ENCODE measurements around the gene VPS13A.

The VPS13A gene

DNA sequence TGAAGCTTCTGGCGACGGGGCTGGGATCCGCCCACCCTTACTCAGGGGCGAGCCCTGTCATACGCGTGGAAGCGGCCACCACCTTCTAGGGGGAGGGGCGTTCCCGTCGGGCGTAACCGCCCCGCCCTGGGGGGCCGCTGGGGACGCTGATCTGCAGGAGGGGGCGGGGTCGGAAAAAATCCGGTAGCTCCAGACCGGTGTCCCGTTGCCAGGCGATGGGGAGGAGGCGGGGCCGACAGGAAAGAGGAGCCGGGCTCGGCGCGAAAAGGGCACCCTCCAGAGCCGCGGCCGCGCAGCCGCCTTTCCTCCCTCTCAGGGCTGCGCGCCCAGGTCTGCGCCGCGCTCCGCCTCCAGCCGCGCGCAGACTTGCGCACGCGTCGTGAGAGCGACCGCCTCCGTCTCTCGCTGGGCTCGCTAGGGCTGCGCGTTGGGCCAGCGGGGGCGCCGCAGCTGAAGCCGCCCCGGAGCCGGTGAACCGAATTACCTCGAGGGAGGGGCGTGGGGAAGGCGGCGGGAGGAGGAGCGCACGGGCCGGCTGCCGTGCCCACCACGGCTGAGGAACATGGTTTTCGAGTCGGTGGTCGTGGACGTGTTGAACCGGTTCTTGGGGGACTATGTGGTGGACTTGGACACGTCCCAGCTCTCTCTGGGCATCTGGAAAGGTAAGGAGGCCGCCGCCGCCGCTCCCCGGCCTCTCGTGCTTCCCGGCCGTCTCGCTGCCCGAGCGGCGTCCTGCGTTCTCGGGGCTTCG, at the start of gene VPS13A:
TSS of gene VPS13A (plus strand) at position 392 of the 751 bp plus-strand sequence. CDS start at position 563, 171 bp downstream.
- Histone ChIP-seq H3K9me3 (ENCODE audit: control insufficient read depth in 5 of 5, low read length in 5 of 5) (no peaks in the 10 kb centered on the region), H3K27ac (ENCODE audit: low read depth, low read length) (peak within 1 kb of the TSS; percentile 56), H3K4me1 (ENCODE audit: control insufficient read depth in 5 of 5, insufficient read depth in 5 of 5, low read length in 5 of 5) (peaks cover 0 to 26% (median 22%) of the 10 kb centered on the region in 5 donors), H3K9ac (ENCODE audit: low read length in 5 of 5) (peak within 1 kb of the TSS; percentile 64 to 91 (median 81)), H3K36me3 (ENCODE audit: control insufficient read depth in 5 of 5, insufficient read depth in 5 of 5, low read length in 5 of 5) (no peaks in the 10 kb centered on the region), H3K4me3 (ENCODE audit: low read depth in 1 of 5, low read length in 5 of 5) (peak within 1 kb of the TSS; percentile 83 to 94 (median 92)), H3K27me3 (ENCODE audit: control insufficient read depth in 5 of 5, insufficient read depth in 4 of 5, low read length in 5 of 5) (no peaks in the 10 kb centered on the region)

DNA sequence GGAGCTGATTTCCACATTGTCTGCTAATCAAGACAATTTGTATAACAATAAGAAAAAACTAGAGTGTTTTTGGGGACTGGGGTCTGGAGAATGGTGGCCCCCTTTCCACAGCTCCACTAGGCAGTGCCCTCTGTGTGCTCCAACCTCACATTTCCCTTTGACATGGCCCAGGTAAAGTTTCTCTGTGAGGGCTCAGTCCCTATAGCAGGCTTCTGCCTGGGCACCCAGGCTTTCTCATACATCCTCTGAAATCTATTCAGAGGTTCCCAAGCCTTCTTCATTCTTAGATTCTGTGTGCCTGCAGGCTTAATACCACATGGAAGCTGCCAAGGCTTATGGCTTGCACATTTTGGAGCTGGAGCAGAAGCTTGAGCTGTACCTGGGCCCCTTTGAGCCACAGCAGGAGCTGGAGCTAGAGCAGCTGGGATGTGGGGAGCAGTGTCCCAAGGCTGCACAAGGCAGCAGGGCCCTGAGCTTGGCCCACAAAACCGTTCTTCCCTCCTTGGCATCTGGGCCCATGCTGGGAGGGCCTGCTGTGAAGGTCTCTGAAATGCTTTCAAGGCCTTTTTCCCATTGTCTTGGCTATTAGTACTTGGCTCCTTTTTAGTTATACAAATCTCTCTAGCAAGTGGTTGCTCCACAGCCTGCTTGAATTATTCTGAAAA, 49.1 kb upstream of the VPS13A start:
- no peak overlapping the region for H3K27ac ChIP-seq (ENCODE audit: low read depth, low read length)
- no peak overlapping the region for H3K9ac ChIP-seq (ENCODE audit: low read length in 5 of 5)
- peaks cover 0 to 3% (median 0%) of the 10 kb centered on the region in 5 donors for H3K27me3 ChIP-seq (ENCODE audit: control insufficient read depth in 5 of 5, insufficient read depth in 4 of 5, low read length in 5 of 5)
- H3K4me1 ChIP-seq (ENCODE audit: control insufficient read depth in 5 of 5, insufficient read depth in 5 of 5, low read length in 5 of 5): no peaks in the 10 kb centered on the region
- H3K36me3 ChIP-seq (ENCODE audit: control insufficient read depth in 5 of 5, insufficient read depth in 5 of 5, low read length in 5 of 5): no peaks in the 10 kb centered on the region
- H3K9me3 ChIP-seq (ENCODE audit: control insufficient read depth in 5 of 5, low read length in 5 of 5): peaks cover 0 to 4% (median 0%) of the 10 kb centered on the region in 5 donors
- H3K4me3 ChIP-seq (ENCODE audit: low read depth in 1 of 5, low read length in 5 of 5): no peak overlapping the region

DNA sequence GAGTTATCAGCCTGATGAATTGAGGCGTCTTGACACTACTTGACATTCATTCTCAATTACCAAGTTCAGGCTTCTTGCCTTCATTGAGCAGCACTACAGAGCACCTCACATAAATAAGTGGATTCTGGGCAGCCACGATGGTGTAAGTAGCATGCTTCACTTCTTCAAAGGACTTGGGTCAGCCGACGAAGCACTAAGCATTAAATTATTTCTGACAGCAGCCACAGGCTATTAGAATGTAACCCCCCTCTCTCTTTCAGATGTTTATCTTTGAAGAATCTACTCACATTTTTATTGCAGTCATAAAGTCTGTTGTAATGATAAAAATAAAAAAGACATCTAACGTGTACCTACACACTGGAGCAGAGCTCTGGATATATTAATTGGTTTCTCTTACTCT, 45.9 kb upstream of the VPS13A start:
- no peaks in the 10 kb centered on the region for H3K4me1 ChIP-seq (ENCODE audit: control insufficient read depth in 5 of 5, insufficient read depth in 5 of 5, low read length in 5 of 5)

DNA sequence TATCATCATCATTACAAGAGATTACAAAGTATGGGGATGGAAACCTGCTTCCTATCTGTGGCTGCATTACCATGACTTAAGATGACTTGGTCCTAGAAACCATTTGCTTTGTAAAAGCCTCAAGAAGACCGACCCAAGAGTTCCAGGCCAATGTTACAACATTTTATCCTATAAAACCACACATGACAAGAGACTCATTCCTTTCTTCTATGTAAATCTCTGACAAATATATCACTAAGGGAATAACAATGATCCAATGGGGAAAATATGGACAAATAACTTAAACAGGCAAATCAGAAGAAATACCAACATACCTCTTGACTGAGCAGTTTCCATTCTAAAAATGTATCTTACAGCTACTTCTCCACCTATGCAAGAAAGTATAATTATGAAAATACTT, 44.3 kb upstream of the VPS13A start:
- Histone ChIP-seq H3K4me3 (ENCODE audit: low read depth in 1 of 5, low read length in 5 of 5) (no peak overlapping the region), H3K36me3 (ENCODE audit: control insufficient read depth in 5 of 5, insufficient read depth in 5 of 5, low read length in 5 of 5) (no peaks in the 10 kb centered on the region), H3K4me1 (ENCODE audit: control insufficient read depth in 5 of 5, insufficient read depth in 5 of 5, low read length in 5 of 5) (no peaks in the 10 kb centered on the region), H3K9ac (ENCODE audit: low read length in 5 of 5) (no peak overlapping the region), H3K27ac (ENCODE audit: low read depth, low read length) (no peak overlapping the region), H3K9me3 (ENCODE audit: control insufficient read depth in 5 of 5, low read length in 5 of 5) (no peaks in the 10 kb centered on the region), H3K27me3 (ENCODE audit: control insufficient read depth in 5 of 5, insufficient read depth in 4 of 5, low read length in 5 of 5) (peaks cover 0 to 9% (median 0%) of the 10 kb centered on the region in 5 donors)

More for the DNA sequence above, 45.9 kb upstream of the VPS13A start:
- Histone ChIP-seq H3K9ac (ENCODE audit: low read length in 5 of 5) (no peak overlapping the region), H3K27ac (ENCODE audit: low read depth, low read length) (no peak overlapping the region), H3K9me3 (ENCODE audit: control insufficient read depth in 5 of 5, low read length in 5 of 5) (no peaks in the 10 kb centered on the region), H3K27me3 (ENCODE audit: control insufficient read depth in 5 of 5, insufficient read depth in 4 of 5, low read length in 5 of 5) (peaks cover 0 to 5% (median 0%) of the 10 kb centered on the region in 5 donors), H3K4me3 (ENCODE audit: low read depth in 1 of 5, low read length in 5 of 5) (no peak overlapping the region), H3K36me3 (ENCODE audit: control insufficient read depth in 5 of 5, insufficient read depth in 5 of 5, low read length in 5 of 5) (no peaks in the 10 kb centered on the region)

DNA sequence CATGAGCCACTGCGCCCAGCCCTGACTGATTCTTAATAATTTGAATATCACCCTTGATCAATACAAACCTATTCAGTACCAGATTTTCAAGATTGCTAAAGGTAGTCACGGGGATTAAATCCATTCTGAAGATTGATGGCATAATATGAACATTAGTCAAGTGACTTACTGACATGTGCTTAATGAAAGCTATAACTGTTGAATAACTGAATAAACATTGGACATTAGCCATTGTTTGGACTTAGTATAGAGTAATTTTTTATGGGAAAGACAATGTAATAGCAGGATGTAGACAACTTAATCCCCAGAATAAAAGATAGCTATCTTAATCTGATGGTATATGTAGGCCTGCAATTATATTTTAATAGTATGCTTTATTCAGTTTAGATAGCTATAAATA, 35.0 kb upstream of the VPS13A start:
- Histone ChIP-seq H3K4me1 (ENCODE audit: control insufficient read depth in 5 of 5, insufficient read depth in 5 of 5, low read length in 5 of 5) (no peaks in the 10 kb centered on the region), H3K27ac (ENCODE audit: low read depth, low read length) (no peak overlapping the region), H3K9ac (ENCODE audit: low read length in 5 of 5) (no peak overlapping the region), H3K4me3 (ENCODE audit: low read depth in 1 of 5, low read length in 5 of 5) (no peak overlapping the region), H3K9me3 (ENCODE audit: control insufficient read depth in 5 of 5, low read length in 5 of 5) (no peaks in the 10 kb centered on the region), H3K27me3 (ENCODE audit: control insufficient read depth in 5 of 5, insufficient read depth in 4 of 5, low read length in 5 of 5) (peaks cover 0 to 2% (median 0%) of the 10 kb centered on the region in 5 donors), H3K36me3 (ENCODE audit: control insufficient read depth in 5 of 5, insufficient read depth in 5 of 5, low read length in 5 of 5) (no peaks in the 10 kb centered on the region)

DNA sequence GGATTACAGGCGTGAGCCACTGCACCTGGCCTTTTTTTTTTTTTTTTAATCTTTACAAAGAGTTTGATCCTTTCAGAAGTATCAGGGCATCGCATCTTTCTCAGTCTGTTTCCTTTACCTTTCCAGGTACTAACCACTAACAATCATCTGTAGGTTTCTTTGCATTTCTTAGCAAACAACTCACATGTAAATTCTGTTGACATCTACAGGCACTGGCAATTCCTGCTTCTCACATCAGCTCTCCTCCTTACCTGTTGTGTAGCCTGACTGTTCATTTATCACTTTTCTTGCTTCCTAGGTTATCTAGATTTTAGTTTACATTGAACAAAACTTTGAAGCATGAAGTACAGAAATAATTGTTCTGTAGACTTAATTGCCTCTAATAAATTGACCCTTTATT, 27.5 kb upstream of the VPS13A start:
- no peak overlapping the region for H3K27ac ChIP-seq (ENCODE audit: low read depth, low read length)
- no peak overlapping the region for H3K9ac ChIP-seq (ENCODE audit: low read length in 5 of 5)
- H3K4me1 ChIP-seq (ENCODE audit: control insufficient read depth in 5 of 5, insufficient read depth in 5 of 5, low read length in 5 of 5): no peaks in the 10 kb centered on the region
- no peaks in the 10 kb centered on the region for H3K9me3 ChIP-seq (ENCODE audit: control insufficient read depth in 5 of 5, low read length in 5 of 5)
- no peak overlapping the region for H3K4me3 ChIP-seq (ENCODE audit: low read depth in 1 of 5, low read length in 5 of 5)
- H3K36me3 ChIP-seq (ENCODE audit: control insufficient read depth in 5 of 5, insufficient read depth in 5 of 5, low read length in 5 of 5): no peaks in the 10 kb centered on the region
- H3K27me3 ChIP-seq (ENCODE audit: control insufficient read depth in 5 of 5, insufficient read depth in 4 of 5, low read length in 5 of 5): peaks cover 0 to 5% (median 0%) of the 10 kb centered on the region in 5 donors

DNA sequence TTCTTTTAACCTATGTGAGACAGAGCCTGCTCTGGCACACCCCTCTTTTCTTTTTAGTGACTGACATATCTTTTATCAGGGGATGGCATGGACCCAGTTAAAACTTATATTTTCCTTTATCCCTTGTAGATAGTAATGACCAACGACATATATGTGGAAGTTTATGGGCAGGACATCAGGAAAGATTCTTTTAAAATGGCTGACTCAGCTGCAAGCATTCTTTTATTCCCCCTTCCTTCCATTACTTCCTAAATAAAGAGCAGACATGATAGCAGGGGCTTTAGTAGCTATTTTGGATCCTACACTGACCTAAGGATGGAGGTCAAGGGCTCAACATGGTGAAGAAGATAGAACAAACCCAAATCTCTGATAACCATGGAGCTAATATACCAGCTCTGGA, 25.0 kb upstream of the VPS13A start:
- no peak overlapping the region for H3K9ac ChIP-seq (ENCODE audit: low read length in 5 of 5)
- H3K36me3 ChIP-seq (ENCODE audit: control insufficient read depth in 5 of 5, insufficient read depth in 5 of 5, low read length in 5 of 5): no peaks in the 10 kb centered on the region
- peaks cover 0 to 5% (median 0%) of the 10 kb centered on the region in 5 donors for H3K27me3 ChIP-seq (ENCODE audit: control insufficient read depth in 5 of 5, insufficient read depth in 4 of 5, low read length in 5 of 5)
- H3K4me1 ChIP-seq (ENCODE audit: control insufficient read depth in 5 of 5, insufficient read depth in 5 of 5, low read length in 5 of 5): no peaks in the 10 kb centered on the region
- H3K9me3 ChIP-seq (ENCODE audit: control insufficient read depth in 5 of 5, low read length in 5 of 5): no peaks in the 10 kb centered on the region
- H3K4me3 ChIP-seq (ENCODE audit: low read depth in 1 of 5, low read length in 5 of 5): no peak overlapping the region
- no peak overlapping the region for H3K27ac ChIP-seq (ENCODE audit: low read depth, low read length)

DNA sequence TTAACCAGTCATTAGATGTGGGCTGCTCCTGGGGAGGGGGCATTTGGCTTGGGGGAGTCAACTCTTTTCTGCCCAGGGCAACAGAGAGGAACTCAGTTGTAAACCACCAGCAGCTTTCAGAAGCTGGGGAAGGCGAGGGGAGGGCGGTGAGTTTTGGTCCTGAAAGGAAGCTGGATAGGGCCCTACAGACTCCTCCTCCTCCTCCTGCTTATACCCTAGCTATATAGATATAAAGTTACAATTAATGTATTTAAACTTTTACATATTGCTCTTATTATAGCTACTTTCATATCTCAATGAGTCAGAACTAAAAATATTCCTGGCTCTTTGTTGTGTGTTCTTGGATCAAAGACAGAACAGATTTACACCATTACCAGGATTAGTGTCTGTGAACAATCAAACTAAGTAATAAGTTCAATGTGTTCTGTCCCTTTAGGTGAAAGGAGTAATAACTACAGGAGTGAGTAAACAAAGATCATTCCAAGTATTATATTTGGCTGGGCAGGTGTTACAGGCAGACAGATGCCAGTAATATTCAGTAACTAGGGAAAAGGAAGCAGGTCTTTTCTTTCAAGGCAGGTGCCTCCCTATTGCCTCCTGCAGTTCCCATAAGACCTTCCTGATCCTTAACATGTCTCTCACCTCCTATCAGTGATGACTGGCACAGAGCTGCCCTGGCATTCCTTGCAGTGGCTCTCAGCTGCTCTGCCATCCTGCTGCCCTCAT, 20.5 kb upstream of the VPS13A start:
- H3K4me3 ChIP-seq (ENCODE audit: low read depth in 1 of 5, low read length in 5 of 5): no peak overlapping the region
- no peaks in the 10 kb centered on the region for H3K36me3 ChIP-seq (ENCODE audit: control insufficient read depth in 5 of 5, insufficient read depth in 5 of 5, low read length in 5 of 5)
- H3K9me3 ChIP-seq (ENCODE audit: control insufficient read depth in 5 of 5, low read length in 5 of 5): no peaks in the 10 kb centered on the region
- H3K27ac ChIP-seq (ENCODE audit: low read depth, low read length): no peak overlapping the region
- peaks cover 0 to 3% (median 0%) of the 10 kb centered on the region in 5 donors for H3K27me3 ChIP-seq (ENCODE audit: control insufficient read depth in 5 of 5, insufficient read depth in 4 of 5, low read length in 5 of 5)
- no peak overlapping the region for H3K9ac ChIP-seq (ENCODE audit: low read length in 5 of 5)
- H3K4me1 ChIP-seq (ENCODE audit: control insufficient read depth in 5 of 5, insufficient read depth in 5 of 5, low read length in 5 of 5): no peaks in the 10 kb centered on the region

DNA sequence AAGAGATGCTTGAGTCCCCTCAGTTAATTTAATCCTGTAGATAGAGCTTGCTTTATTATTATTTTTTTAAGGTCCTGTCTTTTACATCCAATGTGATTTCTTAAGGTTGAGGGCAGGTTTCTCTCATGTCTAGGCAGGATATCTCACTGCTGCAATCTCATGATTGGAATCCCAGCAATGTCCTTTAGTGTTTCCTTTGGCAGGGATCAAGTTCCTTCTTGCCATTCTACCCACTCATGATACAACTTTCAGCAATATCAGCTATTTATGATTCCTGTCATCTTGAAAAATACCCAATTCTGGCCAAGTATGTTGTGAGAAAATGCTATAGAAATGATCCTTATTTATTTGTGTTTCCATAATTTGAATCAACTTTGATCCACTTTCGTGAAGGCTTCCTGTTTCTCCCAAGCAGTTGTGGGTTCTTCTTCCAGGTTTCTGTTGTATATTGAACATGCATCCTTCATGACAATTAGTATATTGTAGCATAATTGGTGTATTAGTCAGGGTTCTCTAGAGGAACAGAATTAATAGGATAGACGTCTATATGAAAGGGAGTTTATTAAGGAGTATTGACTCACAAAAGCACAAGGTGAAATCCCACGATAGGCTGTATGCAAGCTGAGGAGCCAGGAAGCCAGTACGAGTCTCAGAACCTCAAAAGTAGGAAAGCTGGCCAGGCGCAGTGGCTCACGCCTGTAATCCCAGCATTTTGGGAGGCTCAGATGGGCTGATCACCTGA, 18.4 kb upstream of the VPS13A start:
- Histone ChIP-seq H3K9me3 (ENCODE audit: control insufficient read depth in 5 of 5, low read length in 5 of 5) (no peaks in the 10 kb centered on the region), H3K27me3 (ENCODE audit: control insufficient read depth in 5 of 5, insufficient read depth in 4 of 5, low read length in 5 of 5) (no peaks in the 10 kb centered on the region), H3K4me3 (ENCODE audit: low read depth in 1 of 5, low read length in 5 of 5) (no peak overlapping the region), H3K27ac (ENCODE audit: low read depth, low read length) (no peak overlapping the region), H3K36me3 (ENCODE audit: control insufficient read depth in 5 of 5, insufficient read depth in 5 of 5, low read length in 5 of 5) (no peaks in the 10 kb centered on the region), H3K4me1 (ENCODE audit: control insufficient read depth in 5 of 5, insufficient read depth in 5 of 5, low read length in 5 of 5) (peaks cover 0 to 17% (median 3%) of the 10 kb centered on the region in 5 donors), H3K9ac (ENCODE audit: low read length in 5 of 5) (no peak overlapping the region)
